Neural cell (in vitro differentiated cells): Measurements from ENCODE around the gene CDC42EP5. TPM values are rescaled to one million over a fixed set of nuclear protein-coding genes. Genes with fewer than 3 reads are reported as not detected.
"Not testable (repeated sequence)": the region's sequence is repeated elsewhere in the genome, so short reads cannot be mapped to it uniquely, and the experiment has no call there.

ENCODE experiments used
- H2AFZ ChIP-seq: fragments of 200-600, 300-800 bp; sonication (generic), shearing (Covaris generic); 2 replicates; pipeline ENCODE4 v1.6.0; 2014; ENCODE audit warnings: low read depth, mild to moderate bottlenecking, antibody characterized with exemption, low read length, moderate library complexity
- H3F3A ChIP-seq: fragments of 200-600 bp; shearing (Covaris generic); 2 replicates; pipeline ENCODE4 v1.6.1; 2016; ENCODE audit warnings: mild to moderate bottlenecking, moderate library complexity, mixed read lengths, antibody characterized with exemption, low read length; ENCODE audit not compliant: insufficient read depth, poor library complexity, severe bottlenecking
- H3K27ac ChIP-seq: fragments of 200-600, 300-800 bp; sonication (generic), shearing (Covaris generic); 2 replicates; pipeline ENCODE4 v1.5.1; 2014; ENCODE audit warnings: mild to moderate bottlenecking, low read length, moderate library complexity
- H3K27me3 ChIP-seq: fragments of 300-800, 200-600 bp; sonication (generic), shearing (Covaris generic); 2 replicates; pipeline ENCODE4 v1.6.0; 2014; ENCODE audit warnings: mild to moderate bottlenecking, low read depth, low read length, moderate library complexity; ENCODE audit not compliant: insufficient read depth
- H3K36me3 ChIP-seq: fragments of 300-800, 200-600 bp; sonication (generic), shearing (Covaris generic); 2 replicates; pipeline ENCODE4 v1.5.1; 2014; ENCODE audit warnings: mild to moderate bottlenecking, antibody characterized with exemption, low read length, moderate library complexity; ENCODE audit not compliant: insufficient read depth
- H3K4me2 ChIP-seq: fragments of 300-800, 200-600 bp; sonication (generic), shearing (Covaris generic); 2 replicates; pipeline ENCODE4 v1.6.0; 2014; ENCODE audit warnings: mild to moderate bottlenecking, low read length
- H3K4me3 ChIP-seq: fragments of 300-800, 200-600 bp; sonication (generic), shearing (Covaris generic); 2 replicates; pipeline ENCODE4 v1.5.1; 2014; ENCODE audit warnings: mild to moderate bottlenecking, low read length, moderate library complexity
- H3K79me2 ChIP-seq: fragments of 200-600 bp; shearing (Covaris generic); replicated peaks from 2 replicates; pipeline ENCODE4 v1.6.0; 2014; ENCODE audit warnings: mild to moderate bottlenecking, low read length, moderate library complexity; ENCODE audit not compliant: insufficient read depth
- H3K9ac ChIP-seq: fragments of 300-800, 200-600 bp; sonication (generic), shearing (Covaris generic); 2 replicates; pipeline ENCODE4 v1.6.1; 2016; ENCODE audit warnings: mild to moderate bottlenecking, low read length, mixed read lengths
- H3K9me2 ChIP-seq: fragments of 200-600 bp; shearing (Covaris generic); 2 replicates; pipeline ENCODE4 v1.6.1; 2016; ENCODE audit warnings: mild to moderate bottlenecking, low read length, mixed read lengths; ENCODE audit not compliant: insufficient read depth
- H3K9me3 ChIP-seq: fragments of 200-600, 300-800 bp; sonication (generic), shearing (Covaris generic); 2 replicates; pipeline ENCODE4 v1.6.1; 2016; ENCODE audit warnings: mild to moderate bottlenecking, mixed run types, low read length, moderate library complexity, mixed read lengths
- H4K20me1 ChIP-seq: fragments of 200-600 bp; shearing (Covaris generic); 2 replicates; pipeline ENCODE4 v1.6.1; 2016; ENCODE audit warnings: mild to moderate bottlenecking, mixed run types; ENCODE audit not compliant: insufficient read depth
- EP300 ChIP-seq: fragments of 450-650 bp; conservative IDR thresholded peaks from 2 replicates; pipeline ENCODE4 v1.6.1; 2014; ENCODE audit warnings: antibody characterized with exemption, mild to moderate bottlenecking, moderate library complexity; ENCODE audit not compliant: poor library complexity, severe bottlenecking
- EZH2 ChIP-seq: fragments of 200-600, 300-800 bp; shearing (Covaris generic), sonication (generic); IDR thresholded peaks from 2 replicates; pipeline ENCODE4 v1.6.1; 2014; ENCODE audit warnings: antibody characterized with exemption, low read length, borderline replicate concordance, mild to moderate bottlenecking; ENCODE audit not compliant: insufficient read depth, poor library complexity, severe bottlenecking
- MXI1 ChIP-seq: fragments of 450-650 bp; conservative IDR thresholded peaks from 2 replicates; pipeline ENCODE4 v1.6.1; 2014; ENCODE audit warnings: antibody characterized with exemption, mild to moderate bottlenecking; ENCODE audit not compliant: poor library complexity, severe bottlenecking
- POLR2AphosphoS5 ChIP-seq: IDR thresholded peaks from 2 replicates; pipeline ENCODE4 v1.6.1; 2012
- RAD21 ChIP-seq: fragments of 450-650 bp; conservative IDR thresholded peaks from 2 replicates; pipeline ENCODE4 v1.6.1; 2014; ENCODE audit warnings: antibody characterized with exemption, mild to moderate bottlenecking, moderate library complexity
- SMC3 ChIP-seq: fragments of 450-650 bp; conservative IDR thresholded peaks from 2 replicates; pipeline ENCODE4 v1.6.1; 2014; ENCODE audit warnings: antibody characterized with exemption, mild to moderate bottlenecking, moderate library complexity; ENCODE audit not compliant: poor library complexity
- TAF1 ChIP-seq: IDR thresholded peaks from 2 replicates; pipeline ENCODE4 v1.6.1; 2012; ENCODE audit warnings: low read depth
- polyA plus RNA-seq: library from polyadenylated mRNA; depleted of rRNA; stranded (reverse); fragments of >200 nt; gene quantifications from 2 replicates; pipeline ENCODE4 v1.2.3, GENCODE V29; 2014
- TF ChIP-seq, protein P1 (sequence below): fragments of 450-650 bp; IDR thresholded peaks from 2 replicates; pipeline ENCODE4 v1.5.1; 2014; ENCODE audit warnings: antibody characterized with exemption, mild to moderate bottlenecking, moderate library complexity; ENCODE audit not compliant: poor library complexity, severe bottlenecking
- TF ChIP-seq, protein P2 (sequence below): IDR thresholded peaks from 2 replicates; pipeline ENCODE4 v1.6.1; 2012; ENCODE audit warnings: borderline replicate concordance

The CDC42EP5 gene
- polyA plus RNA-seq, 1 donor from 2014 or later: not detected

DNA sequence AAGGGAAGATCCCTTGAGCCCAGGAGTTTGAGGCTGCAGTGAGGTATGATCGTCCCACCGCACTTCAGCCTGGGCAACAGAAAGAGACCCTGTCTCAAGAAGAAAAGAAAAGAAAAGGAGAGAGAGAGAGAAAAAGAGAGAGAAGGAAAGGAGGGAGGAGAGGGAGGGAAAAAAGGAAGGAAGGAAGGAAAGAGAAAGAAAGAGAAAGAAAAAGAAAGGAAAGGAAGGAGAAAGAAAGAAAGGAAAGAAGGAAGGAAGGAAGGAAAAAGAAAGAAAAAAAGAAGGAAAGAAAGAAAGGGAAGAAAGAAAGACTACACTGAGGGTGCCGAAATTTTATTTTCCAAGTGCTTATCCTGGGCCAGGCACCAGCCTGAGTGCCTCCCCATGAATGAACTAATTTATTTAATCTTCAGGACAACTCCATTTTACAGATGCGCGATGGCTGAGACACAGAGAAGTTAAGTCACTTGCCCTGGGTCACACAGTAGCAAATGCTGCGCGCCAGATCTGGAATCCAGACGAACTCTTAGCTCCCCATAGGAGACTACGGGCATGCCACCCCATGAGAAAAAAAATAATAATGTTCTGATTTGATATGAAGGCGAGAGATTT is 2.7 kb downstream of the CDC42EP5 start:
- no peak for TF ChIP-seq SMC3
- TF ChIP-seq TAF1: no peak
- TF ChIP-seq, protein P1, sequence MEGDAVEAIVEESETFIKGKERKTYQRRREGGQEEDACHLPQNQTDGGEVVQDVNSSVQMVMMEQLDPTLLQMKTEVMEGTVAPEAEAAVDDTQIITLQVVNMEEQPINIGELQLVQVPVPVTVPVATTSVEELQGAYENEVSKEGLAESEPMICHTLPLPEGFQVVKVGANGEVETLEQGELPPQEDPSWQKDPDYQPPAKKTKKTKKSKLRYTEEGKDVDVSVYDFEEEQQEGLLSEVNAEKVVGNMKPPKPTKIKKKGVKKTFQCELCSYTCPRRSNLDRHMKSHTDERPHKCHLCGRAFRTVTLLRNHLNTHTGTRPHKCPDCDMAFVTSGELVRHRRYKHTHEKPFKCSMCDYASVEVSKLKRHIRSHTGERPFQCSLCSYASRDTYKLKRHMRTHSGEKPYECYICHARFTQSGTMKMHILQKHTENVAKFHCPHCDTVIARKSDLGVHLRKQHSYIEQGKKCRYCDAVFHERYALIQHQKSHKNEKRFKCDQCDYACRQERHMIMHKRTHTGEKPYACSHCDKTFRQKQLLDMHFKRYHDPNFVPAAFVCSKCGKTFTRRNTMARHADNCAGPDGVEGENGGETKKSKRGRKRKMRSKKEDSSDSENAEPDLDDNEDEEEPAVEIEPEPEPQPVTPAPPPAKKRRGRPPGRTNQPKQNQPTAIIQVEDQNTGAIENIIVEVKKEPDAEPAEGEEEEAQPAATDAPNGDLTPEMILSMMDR: no peak
- no peak for TF ChIP-seq MXI1
- no peak for TF ChIP-seq RAD21
- no peak for TF ChIP-seq EZH2
- TF ChIP-seq POLR2AphosphoS5: no peak
- TF ChIP-seq, protein P2, sequence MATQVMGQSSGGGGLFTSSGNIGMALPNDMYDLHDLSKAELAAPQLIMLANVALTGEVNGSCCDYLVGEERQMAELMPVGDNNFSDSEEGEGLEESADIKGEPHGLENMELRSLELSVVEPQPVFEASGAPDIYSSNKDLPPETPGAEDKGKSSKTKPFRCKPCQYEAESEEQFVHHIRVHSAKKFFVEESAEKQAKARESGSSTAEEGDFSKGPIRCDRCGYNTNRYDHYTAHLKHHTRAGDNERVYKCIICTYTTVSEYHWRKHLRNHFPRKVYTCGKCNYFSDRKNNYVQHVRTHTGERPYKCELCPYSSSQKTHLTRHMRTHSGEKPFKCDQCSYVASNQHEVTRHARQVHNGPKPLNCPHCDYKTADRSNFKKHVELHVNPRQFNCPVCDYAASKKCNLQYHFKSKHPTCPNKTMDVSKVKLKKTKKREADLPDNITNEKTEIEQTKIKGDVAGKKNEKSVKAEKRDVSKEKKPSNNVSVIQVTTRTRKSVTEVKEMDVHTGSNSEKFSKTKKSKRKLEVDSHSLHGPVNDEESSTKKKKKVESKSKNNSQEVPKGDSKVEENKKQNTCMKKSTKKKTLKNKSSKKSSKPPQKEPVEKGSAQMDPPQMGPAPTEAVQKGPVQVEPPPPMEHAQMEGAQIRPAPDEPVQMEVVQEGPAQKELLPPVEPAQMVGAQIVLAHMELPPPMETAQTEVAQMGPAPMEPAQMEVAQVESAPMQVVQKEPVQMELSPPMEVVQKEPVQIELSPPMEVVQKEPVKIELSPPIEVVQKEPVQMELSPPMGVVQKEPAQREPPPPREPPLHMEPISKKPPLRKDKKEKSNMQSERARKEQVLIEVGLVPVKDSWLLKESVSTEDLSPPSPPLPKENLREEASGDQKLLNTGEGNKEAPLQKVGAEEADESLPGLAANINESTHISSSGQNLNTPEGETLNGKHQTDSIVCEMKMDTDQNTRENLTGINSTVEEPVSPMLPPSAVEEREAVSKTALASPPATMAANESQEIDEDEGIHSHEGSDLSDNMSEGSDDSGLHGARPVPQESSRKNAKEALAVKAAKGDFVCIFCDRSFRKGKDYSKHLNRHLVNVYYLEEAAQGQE: no peak
- no peak for TF ChIP-seq EP300
- H2AFZ ChIP-seq: no peak overlapping the region
- no peaks in the 10 kb centered on the region for H3K36me3 ChIP-seq
- peaks cover 17% of the 10 kb centered on the region for H3K27me3 ChIP-seq
- H3F3A ChIP-seq: no peaks in the 10 kb centered on the region
- H4K20me1 ChIP-seq: no peaks in the 10 kb centered on the region
- H3K9me3 ChIP-seq: no peaks in the 10 kb centered on the region
- H3K79me2 ChIP-seq: no peaks in the 10 kb centered on the region
- no peak overlapping the region for H3K9ac ChIP-seq
- no peak overlapping the region for H3K27ac ChIP-seq
- H3K9me2 ChIP-seq: no peaks in the 10 kb centered on the region
- H3K4me2 ChIP-seq: no peak overlapping the region
- H3K4me3 ChIP-seq: no peak overlapping the region

DNA sequence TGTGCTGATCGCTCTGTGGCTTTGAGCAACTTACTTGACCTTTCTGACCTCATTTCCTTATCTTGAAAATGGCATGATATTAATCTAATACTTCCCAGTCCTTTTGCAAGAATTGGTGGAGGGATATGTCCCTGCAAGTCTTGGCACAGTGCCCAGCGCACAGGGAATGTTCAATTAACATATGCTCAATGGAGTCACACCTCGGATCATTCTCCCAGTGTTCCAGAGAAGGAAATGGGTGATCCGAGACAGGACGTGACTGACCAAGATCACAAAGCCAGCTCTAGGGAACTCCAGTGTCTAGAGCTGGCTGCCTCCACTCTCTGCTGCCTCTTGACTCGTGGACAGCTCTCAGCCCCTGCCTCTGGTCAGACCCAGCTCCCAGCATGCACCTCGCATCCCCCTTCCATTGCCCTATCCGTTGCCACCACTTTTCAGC is 3.6 kb downstream of the CDC42EP5 start:
- H3K9ac ChIP-seq: no peak overlapping the region
- no peaks in the 10 kb centered on the region for H3K36me3 ChIP-seq
- no peak overlapping the region for H2AFZ ChIP-seq
- no peaks in the 10 kb centered on the region for H3K9me3 ChIP-seq
- H3K9me2 ChIP-seq: no peaks in the 10 kb centered on the region
- peaks cover 20% of the 10 kb centered on the region for H3K27me3 ChIP-seq
- H3K4me3 ChIP-seq: no peak overlapping the region
- no peaks in the 10 kb centered on the region for H3K79me2 ChIP-seq
- no peak overlapping the region for H3K27ac ChIP-seq
- H3F3A ChIP-seq: no peaks in the 10 kb centered on the region
- H3K4me2 ChIP-seq: no peak overlapping the region
- TF ChIP-seq SMC3 (no peak), POLR2AphosphoS5 (no peak), MXI1 (no peak), TAF1 (no peak), RAD21 (no peak), EZH2 (no peak), EP300 (no peak)
- TF ChIP-seq, protein P1: no peak
- TF ChIP-seq, protein P2: no peak
- H4K20me1 ChIP-seq: no peaks in the 10 kb centered on the region

DNA sequence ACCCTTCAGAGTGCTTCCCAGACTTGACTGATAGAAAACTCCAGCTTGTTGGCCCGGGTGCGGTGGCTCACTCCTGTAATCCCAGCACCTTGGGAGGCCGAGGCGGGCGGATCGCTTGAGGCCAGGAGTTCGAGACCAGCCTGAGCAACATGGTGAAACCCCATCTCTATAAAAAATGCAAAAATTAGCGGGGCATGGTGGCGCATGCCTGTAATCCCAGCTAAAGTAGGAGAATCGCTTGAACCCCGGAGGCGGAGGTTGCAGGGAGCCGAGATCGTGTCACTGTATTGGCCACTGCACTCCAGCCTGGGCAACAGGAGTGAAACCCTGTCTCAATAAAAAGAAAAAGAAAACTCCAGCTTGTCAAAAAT is 7.0 kb downstream of the CDC42EP5 start:
- not testable (repeated sequence) for H3F3A ChIP-seq, H3K9me3 ChIP-seq, H2AFZ ChIP-seq, H3K36me3 ChIP-seq, H3K9me2 ChIP-seq, H3K4me3 ChIP-seq, H3K79me2 ChIP-seq, H3K9ac ChIP-seq, H4K20me1 ChIP-seq, H3K27ac ChIP-seq, H3K4me2 ChIP-seq
- H3K27me3 ChIP-seq: peaks cover 26% of the 10 kb centered on the region
